IMR-90 (cell line): ENCODE results near the gene AMIGO1. TPM values are rescaled to one million over a fixed set of nuclear protein-coding genes. Genes with fewer than 3 reads are reported as not detected.

Experiments used
- ATAC-seq: fragments of 200-7000 bp; cut with Tn5 transposase; 2 replicates; pipeline ENCODE4 v1.9.1; 2020; ENCODE audit warnings: low read depth, mild to moderate bottlenecking, moderate library complexity
- BruUV-seq: library from RNA; stranded (reverse); fragments of 400-500 nt; replicated peaks from 2 replicates; lab custom pipeline; 2021; lab: Mats Ljungman, UMichigan
- CTCF ChIA-PET: fragments of 300-600 bp; formaldehyde crosslinking; extraction: SDS; loops from one replicate; lab custom pipeline; 2021; ENCODE audit warnings: antibody characterized with exemption; lab: Yijun Ruan, JAX
- POLR2A ChIA-PET: fragments of 300-600 bp; sonication (Branson Sonifier 250); formaldehyde crosslinking; loops from one replicate; lab custom pipeline; 2022; ENCODE audit warnings: antibody characterized with exemption; ENCODE audit not compliant: unreplicated experiment; lab: Charles Lee
- DNase-seq: peaks from one replicate; pipeline ENCODE4 v3.0.0; 2013
- H2AFZ ChIP-seq: replicated peaks from 2 replicates; pipeline ENCODE3; 2013; ENCODE audit warnings: low read length, mild to moderate bottlenecking; ENCODE audit not compliant: poor library complexity
- H2AK5ac ChIP-seq: 2 replicates; pipeline ENCODE4 v1.6.1; 2013; ENCODE audit warnings: low read depth, low read length, inconsistent platforms
- H2AK9ac ChIP-seq: replicated peaks from 2 replicates; pipeline ENCODE3; 2013; ENCODE audit warnings: mild to moderate bottlenecking, low read depth, low read length, moderate library complexity; ENCODE audit not compliant: poor library complexity
- H2BK120ac ChIP-seq: 2 replicates; pipeline ENCODE4 v1.6.1; 2013; ENCODE audit warnings: low read depth, low read length, inconsistent platforms
- H2BK15ac ChIP-seq: 3 replicates; pipeline ENCODE4 v1.6.1; 2013; ENCODE audit warnings: low read depth, low read length, inconsistent platforms
- H2BK20ac ChIP-seq: 2 replicates; pipeline ENCODE4 v1.6.1; 2013; ENCODE audit warnings: low read depth, mild to moderate bottlenecking, inconsistent platforms, low read length, moderate library complexity
- H2BK5ac ChIP-seq: 2 replicates; pipeline ENCODE4 v1.6.1; 2013; ENCODE audit warnings: mild to moderate bottlenecking, low read depth, low read length, inconsistent platforms; ENCODE audit not compliant: poor library complexity, severe bottlenecking
- H3K14ac ChIP-seq: replicated peaks from 2 replicates; pipeline ENCODE4 v1.6.1; 2013; ENCODE audit warnings: low read depth, low read length, inconsistent platforms
- H3K18ac ChIP-seq: 2 replicates; pipeline ENCODE4 v1.6.1; 2013; ENCODE audit warnings: low read depth, low read length, control low read depth
- H3K23ac ChIP-seq: 2 replicates; pipeline ENCODE4 v1.6.1; 2013; ENCODE audit warnings: low read depth, low read length, inconsistent platforms
- H3K27ac ChIP-seq: 2 replicates; pipeline ENCODE4 v1.5.1; 2013; ENCODE audit warnings: mild to moderate bottlenecking, control low read depth, low read length; ENCODE audit not compliant: insufficient read depth
- H3K27me3 ChIP-seq: 2 replicates; pipeline ENCODE4 v1.6.1; 2013; ENCODE audit warnings: low read length; ENCODE audit not compliant: control insufficient read depth, insufficient read depth
- H3K36me3 ChIP-seq: 2 replicates; pipeline ENCODE4 v1.6.1; 2013; ENCODE audit warnings: low read length, mixed read lengths; ENCODE audit not compliant: control insufficient read depth, insufficient read depth
- H3K4ac ChIP-seq: 2 replicates; pipeline ENCODE4 v1.6.1; 2013; ENCODE audit warnings: low read depth, low read length, inconsistent platforms
- H3K4me1 ChIP-seq: 2 replicates; pipeline ENCODE4 v1.6.1; 2013; ENCODE audit warnings: low read length, mixed read lengths; ENCODE audit not compliant: control insufficient read depth, insufficient read depth
- H3K4me2 ChIP-seq: 2 replicates; pipeline ENCODE4 v1.6.1; 2013; ENCODE audit warnings: low read depth, mild to moderate bottlenecking, control low read depth, low read length, moderate library complexity
- H3K4me3 ChIP-seq: 2 replicates; pipeline ENCODE4 v1.5.1; 2013; ENCODE audit warnings: low read depth, mild to moderate bottlenecking, control low read depth, low read length, moderate library complexity; ENCODE audit not compliant: insufficient read depth
- H3K56ac ChIP-seq: 2 replicates; pipeline ENCODE4 v1.6.1; 2013; ENCODE audit warnings: low read length, inconsistent platforms; ENCODE audit not compliant: insufficient read depth; ENCODE audit errors: extremely low read depth
- H3K79me1 ChIP-seq, 2 experiments: 2 replicates each; pipeline ENCODE4 v1.6.1; 2013; ENCODE audit warnings: low read length in 2 of 2, inconsistent platforms in 1 of 2, low read depth in 1 of 2
- H3K9ac ChIP-seq: 2 replicates; pipeline ENCODE4 v1.6.1; 2013; ENCODE audit warnings: low read depth, low read length, control low read depth
- H3K9me1 ChIP-seq: 2 replicates; pipeline ENCODE4 v1.6.1; 2013; ENCODE audit warnings: low read length, inconsistent platforms; ENCODE audit not compliant: insufficient read depth
- H3K9me3 ChIP-seq: 2 replicates; pipeline ENCODE4 v1.6.1; 2013; ENCODE audit warnings: low read length; ENCODE audit not compliant: control insufficient read depth, insufficient read depth
- H4K20me1 ChIP-seq: 2 replicates; pipeline ENCODE4 v1.6.1; 2013; ENCODE audit warnings: low read length, inconsistent platforms; ENCODE audit not compliant: insufficient read depth
- H4K5ac ChIP-seq: 2 replicates; pipeline ENCODE4 v1.6.1; 2013; ENCODE audit warnings: mild to moderate bottlenecking, low read depth, low read length, control low read depth
- H4K8ac ChIP-seq, 2 experiments: 2 replicates each; pipeline ENCODE4 v1.6.1; 2013; ENCODE audit warnings: low read depth in 2 of 2, low read length in 2 of 2, control low read depth in 1 of 2, inconsistent platforms in 1 of 2
- H4K91ac ChIP-seq: 2 replicates; pipeline ENCODE4 v1.6.1; 2013; ENCODE audit warnings: low read depth, low read length, inconsistent platforms; ENCODE audit not compliant: insufficient read depth
- CHD1 ChIP-seq: IDR thresholded peaks from 2 replicates; pipeline ENCODE4 v1.6.1; 2012; ENCODE audit warnings: low read depth, low read length, improper control_type of control experiment
- FOS ChIP-seq: fragments of 150-350 bp; IDR thresholded peaks from 2 replicates; pipeline ENCODE4 v1.6.1; 2016; ENCODE audit warnings: low read depth, low read length
- MAZ ChIP-seq: IDR thresholded peaks from 2 replicates; pipeline ENCODE4 v1.6.1; 2012; ENCODE audit warnings: low read depth, mild to moderate bottlenecking, low read length, improper control_type of control experiment, moderate library complexity, borderline replicate concordance
- NFE2L2 ChIP-seq: fragments of 150-350 bp; IDR thresholded peaks from 2 replicates; pipeline ENCODE4 v1.6.1; 2016; ENCODE audit warnings: low read depth, mild to moderate bottlenecking, low read length
- POLR2A ChIP-seq: IDR thresholded peaks from 2 replicates; pipeline ENCODE4 v1.6.1; 2012; ENCODE audit warnings: mild to moderate bottlenecking, low read depth, low read length
- RCOR1 ChIP-seq: IDR thresholded peaks from 2 replicates; pipeline ENCODE4 v1.6.1; 2012; ENCODE audit warnings: mild to moderate bottlenecking, low read length, improper control_type of control experiment; ENCODE audit not compliant: insufficient replicate concordance
- RFX5 ChIP-seq: IDR thresholded peaks from 2 replicates; pipeline ENCODE4 v1.8.0; 2012; ENCODE audit warnings: low read depth, mild to moderate bottlenecking, low read length, moderate library complexity
- SMC3 ChIP-seq: fragments of 150-350 bp; IDR thresholded peaks from 2 replicates; pipeline ENCODE4 v1.6.1; 2016; ENCODE audit warnings: low read depth, mild to moderate bottlenecking, antibody characterized with exemption, low read length, moderate library complexity
- USF2 ChIP-seq: fragments of 150-350 bp; IDR thresholded peaks from 2 replicates; pipeline ENCODE4 v1.6.1; 2017; ENCODE audit warnings: mild to moderate bottlenecking, antibody characterized with exemption, low read length, low read depth
- WGBS, 2 experiments: methylation state at CpG; one replicate each; pipeline versions ENCODE4 v1.1.5 to v1.1.7; 2013; ENCODE audit warnings: missing lambda C conversion rate in 2 of 2; ENCODE audit not compliant: insufficient read length in 1 of 2; ENCODE audit errors: extremely low coverage in 2 of 2; 5-methylcytosine and 5-hydroxymethylcytosine counted together
- dilution Hi-C: fragments of 300-500 bp; cut with HindIII; formaldehyde crosslinking; loops from one replicate; pipeline ENCODE4 v1.14.3; 2018; ENCODE audit warnings: low sequenced_read_pairs; ENCODE audit not compliant: unreplicated experiment
- in situ Hi-C: fragments of 300-500 bp; cut with MboI; formaldehyde crosslinking; loops from 3 replicates; pipeline ENCODE4 v1.14.3; 2019; ENCODE audit warnings: low sequenced_read_pairs, inconsistent platforms, mixed read lengths
- intact Hi-C: fragments of 100-400 bp; cut with micrococcal nuclease; formaldehyde crosslinking; loops from 2 replicates; pipeline ENCODE4 v1.10.0; 2022
- polyA plus RNA-seq, 3 experiments: library from polyadenylated mRNA; depleted of rRNA; stranded (reverse); fragments of >200 nt; gene quantifications; 2 replicates each; pipeline ENCODE4 v1.2.3, GENCODE V29; 2012; ENCODE audit warnings: low replicate concordance in 1 of 3
- total RNA-seq: library from RNA; depleted of rRNA; stranded (reverse); fragments of >200 nt; gene quantifications from 2 replicates; pipeline ENCODE4 v1.2.3, GENCODE V29; 2012
- TF ChIP-seq, protein P1 (sequence below): fragments of 150-350 bp; IDR thresholded peaks from 2 replicates; pipeline ENCODE4 v1.6.1; 2016; ENCODE audit warnings: low read depth, mild to moderate bottlenecking, low read length, moderate library complexity, borderline replicate concordance
- TF ChIP-seq, protein P2 (sequence below): conservative IDR thresholded peaks from 2 replicates; pipeline ENCODE4 v1.5.1; 2012; ENCODE audit warnings: mild to moderate bottlenecking, low read depth, low read length, improper control_type of control experiment

AMIGO1 gene
- total and polyA plus RNA-seq, 2 of the 4 experiments (the other 2 are of a cell fraction), result 1.5 to 1.6 TPM

- Histone ChIP-seq H2BK15ac (no peak overlapping the region), H3K23ac (no peak overlapping the region), H2BK20ac (no peak overlapping the region), H3K79me1 (no peaks in the 10 kb centered on the region), H2AK9ac (no peak overlapping the region), H4K8ac (no peak overlapping the region), H3K56ac (no peak overlapping the region), H3K36me3 (no peaks in the 10 kb centered on the region), H3K18ac (no peak overlapping the region), H3K14ac (no peak overlapping the region), H3K9ac (no peak overlapping the region), H2AFZ (no peak overlapping the region), H3K27me3 (peaks cover 23% of the 10 kb centered on the region), H2AK5ac (no peak overlapping the region), H4K91ac (no peak overlapping the region), H4K5ac (no peak overlapping the region), H4K20me1 (no peaks in the 10 kb centered on the region), H3K9me1 (no peaks in the 10 kb centered on the region; the same call in 1 of the 2 replicates), H3K4me2 (no peak overlapping the region), H3K4me1 (peaks cover 1% of the 10 kb centered on the region; the same call in 1 of the 2 replicates), H2BK120ac (no peak overlapping the region), H3K4ac (no peak overlapping the region), H3K9me3 (no peaks in the 10 kb centered on the region), H3K27ac (no peak overlapping the region), H3K4me3 (no peak overlapping the region), H2BK5ac (no peak overlapping the region)
- no peak for TF ChIP-seq FOS
- TF ChIP-seq CHD1, result no peak
- TF ChIP-seq SMC3, result no peak
- TF ChIP-seq, protein P1, sequence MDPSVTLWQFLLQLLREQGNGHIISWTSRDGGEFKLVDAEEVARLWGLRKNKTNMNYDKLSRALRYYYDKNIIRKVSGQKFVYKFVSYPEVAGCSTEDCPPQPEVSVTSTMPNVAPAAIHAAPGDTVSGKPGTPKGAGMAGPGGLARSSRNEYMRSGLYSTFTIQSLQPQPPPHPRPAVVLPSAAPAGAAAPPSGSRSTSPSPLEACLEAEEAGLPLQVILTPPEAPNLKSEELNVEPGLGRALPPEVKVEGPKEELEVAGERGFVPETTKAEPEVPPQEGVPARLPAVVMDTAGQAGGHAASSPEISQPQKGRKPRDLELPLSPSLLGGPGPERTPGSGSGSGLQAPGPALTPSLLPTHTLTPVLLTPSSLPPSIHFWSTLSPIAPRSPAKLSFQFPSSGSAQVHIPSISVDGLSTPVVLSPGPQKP, result no peak
- TF ChIP-seq USF2, result no peak
- no peak for TF ChIP-seq NFE2L2
- TF ChIP-seq RFX5, result no peak
- TF ChIP-seq POLR2A, result no peak
- TF ChIP-seq, protein P2, sequence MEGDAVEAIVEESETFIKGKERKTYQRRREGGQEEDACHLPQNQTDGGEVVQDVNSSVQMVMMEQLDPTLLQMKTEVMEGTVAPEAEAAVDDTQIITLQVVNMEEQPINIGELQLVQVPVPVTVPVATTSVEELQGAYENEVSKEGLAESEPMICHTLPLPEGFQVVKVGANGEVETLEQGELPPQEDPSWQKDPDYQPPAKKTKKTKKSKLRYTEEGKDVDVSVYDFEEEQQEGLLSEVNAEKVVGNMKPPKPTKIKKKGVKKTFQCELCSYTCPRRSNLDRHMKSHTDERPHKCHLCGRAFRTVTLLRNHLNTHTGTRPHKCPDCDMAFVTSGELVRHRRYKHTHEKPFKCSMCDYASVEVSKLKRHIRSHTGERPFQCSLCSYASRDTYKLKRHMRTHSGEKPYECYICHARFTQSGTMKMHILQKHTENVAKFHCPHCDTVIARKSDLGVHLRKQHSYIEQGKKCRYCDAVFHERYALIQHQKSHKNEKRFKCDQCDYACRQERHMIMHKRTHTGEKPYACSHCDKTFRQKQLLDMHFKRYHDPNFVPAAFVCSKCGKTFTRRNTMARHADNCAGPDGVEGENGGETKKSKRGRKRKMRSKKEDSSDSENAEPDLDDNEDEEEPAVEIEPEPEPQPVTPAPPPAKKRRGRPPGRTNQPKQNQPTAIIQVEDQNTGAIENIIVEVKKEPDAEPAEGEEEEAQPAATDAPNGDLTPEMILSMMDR, result no peak
- no peak for TF ChIP-seq RCOR1
- TF ChIP-seq MAZ, result no peak
- 79% methylated on average over 3 of the region's 9 CpGs; no CpG with 5 or more reads in 1 of the 2 experiments for whole genome bisulfite sequencing, 2 experiments
- intact Hi-C loops, result no loop called here
- ATAC-seq, result no peak
- dilution Hi-C loops, result no loop called here
- POLR2A ChIA-PET, result no interaction called here
- in situ Hi-C loops, result loop anchor here (10.0 kb wide), 1 partner anchor 273 kb away; no protein-coding TSS in a partner anchor
- no peak for DNase-seq
- BruUV-seq, result no TSS peak
- CTCF ChIA-PET, result interaction anchor here (1.0 to 1.1 kb wide), 2 partner anchors 9 to 103 kb away, joined by 3 to 4 read pairs; no protein-coding TSS in a partner anchor
Measured at GRCh38 chr1:109537450-109538178, 28.1 kb upstream of the AMIGO1 start.
